ENCODE data around the gene COL6A1.

The COL6A1 gene

GRCh38 chr21:45995686-45996179 is 14.2 kb downstream of the COL6A1 start:
- no peak overlapping the region for H3K4me2 ChIP-seq
- no peaks in the 10 kb centered on the region for H3K9me3 ChIP-seq (replicated peaks in 1 of 11)
- no peaks in the 10 kb centered on the region for H3K27me3 ChIP-seq
- H3K4me3 ChIP-seq = no peak overlapping the region
- no peak for TF ChIP-seq Cebpa-rat (IDR thresholded peaks at IDR 0.05)
- H4K20me1 ChIP-seq = peaks cover 0 to 7% (median 0%) of the 10 kb centered on the region in 11 experiments; a peak in 5 of 22 replicates
- H3K9ac ChIP-seq = no peak overlapping the region
- H3K27ac ChIP-seq = no peak overlapping the region
- peaks cover 4 to 24% (median 18%) of the 10 kb centered on the region in 10 experiments; a peak in 19 of 20 replicates for H3K4me1 ChIP-seq
- no peaks in the 10 kb centered on the region for H3K36me3 ChIP-seq

- Histone ChIP-seq H3K4me2 (no peak overlapping the region), H3K4me3 (no peak overlapping the region), H3K9me3 (replicated peaks in 1 of 11) (no peaks in the 10 kb centered on the region), H4K20me1 (peaks cover 0 to 7% (median 0%) of the 10 kb centered on the region in 11 experiments; a peak in 5 of 22 replicates), H3K36me3 (no peaks in the 10 kb centered on the region), H3K27ac (no peak overlapping the region), H3K4me1 (peaks cover 0 to 20% (median 14%) of the 10 kb centered on the region in 10 experiments; a peak in 15 of 20 replicates), H3K27me3 (no peaks in the 10 kb centered on the region), H3K9ac (no peak overlapping the region)
- no peak for TF ChIP-seq Cebpa-rat (IDR thresholded peaks at IDR 0.05)
Observed at GRCh38 chr21:45996311-45997204, 15.0 kb downstream of the COL6A1 start.

GRCh38 chr21:45997205-45997494 is 15.6 kb downstream of the COL6A1 start:
- Histone ChIP-seq H3K4me2 (no peak overlapping the region), H3K4me3 (no peak overlapping the region), H3K9ac (no peak overlapping the region), H4K20me1 (peaks cover 0 to 7% (median 0%) of the 10 kb centered on the region in 11 experiments; a peak in 5 of 22 replicates), H3K27me3 (no peaks in the 10 kb centered on the region), H3K36me3 (no peaks in the 10 kb centered on the region), H3K4me1 (peaks cover 0 to 20% (median 14%) of the 10 kb centered on the region in 10 experiments; a peak in 15 of 20 replicates), H3K9me3 (replicated peaks in 1 of 11) (no peaks in the 10 kb centered on the region), H3K27ac (no peak overlapping the region)
- TF ChIP-seq Cebpa-rat (IDR thresholded peaks at IDR 0.05) = no peak

GRCh38 chr21:45997495-45998275 is 16.1 kb downstream of the COL6A1 start:
- Histone ChIP-seq H4K20me1 (peaks cover 0 to 7% (median 0%) of the 10 kb centered on the region in 11 experiments; a peak in 4 of 22 replicates), H3K4me2 (no peak overlapping the region), H3K27me3 (no peaks in the 10 kb centered on the region), H3K9me3 (replicated peaks in 1 of 11) (no peaks in the 10 kb centered on the region), H3K4me3 (no peak overlapping the region), H3K27ac (no peak overlapping the region), H3K9ac (no peak overlapping the region), H3K4me1 (peaks cover 0 to 20% (median 14%) of the 10 kb centered on the region in 10 experiments; a peak in 15 of 20 replicates), H3K36me3 (no peaks in the 10 kb centered on the region)
- no peak for TF ChIP-seq Cebpa-rat (IDR thresholded peaks at IDR 0.05)

- no peak for TF ChIP-seq Cebpa-rat (IDR thresholded peaks at IDR 0.05)
- Histone ChIP-seq H3K9me3 (replicated peaks in 1 of 11) (no peaks in the 10 kb centered on the region), H3K27ac (no peak overlapping the region), H3K4me3 (no peak overlapping the region), H3K9ac (no peak overlapping the region), H3K4me1 (peaks cover 0 to 20% (median 14%) of the 10 kb centered on the region in 10 experiments; a peak in 15 of 20 replicates), H3K4me2 (no peak overlapping the region), H4K20me1 (peaks cover 0 to 7% (median 0%) of the 10 kb centered on the region in 11 experiments; a peak in 4 of 22 replicates), H3K27me3 (no peaks in the 10 kb centered on the region), H3K36me3 (no peaks in the 10 kb centered on the region)
Observed at GRCh38 chr21:45998276-45998701, 16.7 kb downstream of the COL6A1 start.

- Histone ChIP-seq H3K27me3 (no peaks in the 10 kb centered on the region), H3K4me2 (no peak overlapping the region), H3K4me1 (peaks cover 0 to 13% (median 7%) of the 10 kb centered on the region in 10 experiments; a peak in 15 of 20 replicates), H3K9me3 (replicated peaks in 1 of 11) (no peaks in the 10 kb centered on the region), H3K36me3 (no peaks in the 10 kb centered on the region), H3K27ac (no peak overlapping the region), H3K9ac (no peak overlapping the region), H3K4me3 (no peak overlapping the region), H4K20me1 (peaks cover 0 to 7% (median 0%) of the 10 kb centered on the region in 11 experiments; a peak in 3 of 22 replicates)
- no peak for TF ChIP-seq Cebpa-rat (IDR thresholded peaks at IDR 0.05)
Observed at GRCh38 chr21:45998871-45999580, 17.5 kb downstream of the COL6A1 start.

GRCh38 chr21:45999581-46000181 is 18.1 kb downstream of the COL6A1 start:
- TF ChIP-seq Cebpa-rat (IDR thresholded peaks at IDR 0.05) = no peak
- no peak overlapping the region for H3K27ac ChIP-seq
- H3K4me2 ChIP-seq = no peak overlapping the region
- H4K20me1 ChIP-seq = peaks cover 0 to 7% (median 0%) of the 10 kb centered on the region in 11 experiments; a peak in 3 of 22 replicates
- H3K4me3 ChIP-seq = no peak overlapping the region
- H3K9ac ChIP-seq = no peak overlapping the region
- peaks cover 0 to 6% (median under 1%) of the 10 kb centered on the region in 10 experiments; a peak in 10 of 20 replicates for H3K4me1 ChIP-seq
- no peaks in the 10 kb centered on the region for H3K9me3 ChIP-seq (replicated peaks in 1 of 11)
- no peaks in the 10 kb centered on the region for H3K36me3 ChIP-seq
- H3K27me3 ChIP-seq = no peaks in the 10 kb centered on the region

- H3K4me3 ChIP-seq = no peak overlapping the region
- H3K4me2 ChIP-seq = no peak overlapping the region
- H3K27me3 ChIP-seq = no peaks in the 10 kb centered on the region
- 0 out of 20 replicates have a peak, but pooled peaks cover 0 to 5% (median 0%) of the 10 kb centered on the region in 10 experiments for H3K4me1 ChIP-seq
- TF ChIP-seq Cebpa-rat (IDR thresholded peaks at IDR 0.05) = no peak
- H3K9me3 ChIP-seq (replicated peaks in 1 of 11) = no peaks in the 10 kb centered on the region
- no peaks in the 10 kb centered on the region for H3K36me3 ChIP-seq
- H3K27ac ChIP-seq = no peak overlapping the region
- H4K20me1 ChIP-seq = peaks cover 0 to 3% (median 0%) of the 10 kb centered on the region in 11 experiments; a peak in 3 of 22 replicates
- no peak overlapping the region for H3K9ac ChIP-seq
Observed at GRCh38 chr21:46000182-46000730, 18.7 kb downstream of the COL6A1 start.
